Panc1 (cell line): ENCODE data around the gene SPNS3. TPM values are rescaled to one million over a fixed set of nuclear protein-coding genes. Genes with fewer than 3 reads are reported as not detected.

Source experiments
- ATAC-seq: fragments of 200-7000 bp; cut with Tn5 transposase; 2 replicates; pipeline ENCODE4 v1.9.1; 2020; ENCODE audit warnings: mild to moderate bottlenecking, moderate library complexity
- BruUV-seq: library from RNA; stranded (reverse); fragments of 400-500 nt; replicated peaks from 2 replicates; lab custom pipeline; 2021; lab: Mats Ljungman, UMichigan
- CTCF ChIA-PET: fragments of 300-600 bp; sonication (Branson Sonifier 250); formaldehyde crosslinking; loops from one replicate; lab custom pipeline; 2022; ENCODE audit warnings: antibody characterized with exemption; lab: Charles Lee
- POLR2A ChIA-PET: fragments of 300-600 bp; sonication (Branson Sonifier 250); formaldehyde crosslinking; loops from one replicate; lab custom pipeline; 2022; ENCODE audit warnings: antibody characterized with exemption; lab: Charles Lee
- DNase-seq: peaks from one replicate; pipeline ENCODE4 v3.0.0-alpha.2; 2010; ENCODE audit warnings: low read depth, low spot score
- H3K27ac ChIP-seq: 2 replicates; pipeline ENCODE4 v1.5.1; 2011; ENCODE audit warnings: mild to moderate bottlenecking, low read length, inconsistent platforms
- H3K27me3 ChIP-seq: fragments of 200-500 bp; sonication (Bioruptor generic); 2 replicates; pipeline ENCODE4 v1.6.0; 2014; ENCODE audit warnings: low read length, inconsistent platforms; ENCODE audit not compliant: control insufficient read depth, insufficient read depth
- H3K36me3 ChIP-seq: fragments of 200-500 bp; sonication (Bioruptor generic); 2 replicates; pipeline ENCODE4 v1.5.1; 2014; ENCODE audit warnings: inconsistent platforms, mild to moderate bottlenecking, low read length, moderate library complexity; ENCODE audit not compliant: control insufficient read depth, insufficient read depth
- H3K4me1 ChIP-seq: 2 replicates; pipeline ENCODE4 v1.5.1; 2011; ENCODE audit warnings: inconsistent platforms, mild to moderate bottlenecking, low read length, moderate library complexity; ENCODE audit not compliant: control insufficient read depth, insufficient read depth
- H3K4me3 ChIP-seq, 2 experiments: 2 replicates each; pipeline ENCODE4 v1.5.1; 2011 to 2012; ENCODE audit warnings: low read depth in 2 of 2, low read length in 2 of 2, mild to moderate bottlenecking in 2 of 2, inconsistent platforms in 1 of 2, moderate library complexity in 1 of 2
- H3K9me3 ChIP-seq: fragments of 200-500 bp; sonication (Bioruptor generic); 2 replicates; pipeline ENCODE4 v1.5.1; 2014; ENCODE audit warnings: low read depth, mild to moderate bottlenecking, inconsistent platforms, low read length, moderate library complexity; ENCODE audit not compliant: control insufficient read depth, insufficient read depth
- CTCF ChIP-seq: fragments of 450-650 bp; IDR thresholded peaks from 2 replicates; pipeline ENCODE4 v1.5.1; 2017; ENCODE audit warnings: mild to moderate bottlenecking
- POLR2AphosphoS5 ChIP-seq: IDR thresholded peaks from 2 replicates; pipeline ENCODE4 v1.6.1; 2012; ENCODE audit warnings: mild to moderate bottlenecking, low read depth, low read length, moderate library complexity
- REST ChIP-seq, 2 experiments: IDR thresholded peaks; 2 replicates each; pipeline ENCODE4 v1.6.1; 2011 to 2012; ENCODE audit warnings: low read depth in 2 of 2, control low read depth in 1 of 2, low read length in 1 of 2, mild to moderate bottlenecking in 1 of 2, moderate library complexity in 1 of 2; ENCODE audit not compliant: insufficient read depth in 1 of 2
- SIN3A ChIP-seq: IDR thresholded peaks from 2 replicates; pipeline ENCODE4 v1.6.1; 2012; ENCODE audit warnings: low read depth, mild to moderate bottlenecking, low read length, moderate library complexity, borderline replicate concordance; ENCODE audit not compliant: insufficient read depth
- TCF7L2 ChIP-seq: IDR thresholded peaks from 2 replicates; pipeline ENCODE4 v1.6.1; 2011; ENCODE audit warnings: mild to moderate bottlenecking, low read depth, low read length, inconsistent platforms
- in situ Hi-C: cut with HindIII; loops from 2 replicates; pipeline ENCODE4 v1.10.0; 2016; ENCODE audit warnings: low sequenced_read_pairs, low pct_unique_long_range_greater_than_20kb
- intact Hi-C: fragments of 100-400 bp; cut with micrococcal nuclease; formaldehyde crosslinking; loops from one replicate; pipeline ENCODE4 v1.10.0; 2022; ENCODE audit not compliant: unreplicated experiment
- total RNA-seq: library from RNA; stranded (reverse); gene quantifications from one replicate; pipeline ENCODE4 v1.2.1, GENCODE V29; 2021; ENCODE audit not compliant: unreplicated experiment

The SPNS3 gene
- total RNA-seq, 1 experiment from 2014 or later = 0.10 TPM

GRCh38 chr17:4520060-4520893, 86.5 kb downstream of the SPNS3 start:
- TF ChIP-seq POLR2AphosphoS5 = no peak
- TF ChIP-seq TCF7L2 = no peak
- TF ChIP-seq REST (IDR thresholded peaks at IDR 0.05; ENCODE audit: insufficient read depth in 1 of 2, low read depth in 2 of 2, low read length in 1 of 2) = no peak
- TF ChIP-seq SIN3A = no peak
- no peak for TF ChIP-seq CTCF
- Histone ChIP-seq H3K27me3 (no peaks in the 10 kb centered on the region), H3K4me1 (no peaks in the 10 kb centered on the region), H3K36me3 (no peaks in the 10 kb centered on the region), H3K27ac (no peak overlapping the region), H3K4me3 (no peak overlapping the region), H3K9me3 (no peaks in the 10 kb centered on the region)
- POLR2A ChIA-PET = no interaction called here
- in situ Hi-C loops = no loop called here
- no peak for DNase-seq
- intact Hi-C loops = no loop called here
- ATAC-seq = no peak
- CTCF ChIA-PET = no interaction called here
- no TSS peak for BruUV-seq

GRCh38 chr17:4520894-4521600, 87.3 kb downstream of the SPNS3 start:
- TF ChIP-seq TCF7L2 = no peak
- TF ChIP-seq SIN3A = no peak
- TF ChIP-seq REST (IDR thresholded peaks at IDR 0.05; ENCODE audit: insufficient read depth in 1 of 2, low read depth in 2 of 2, low read length in 1 of 2) = no peak
- TF ChIP-seq CTCF = no peak
- no peak for TF ChIP-seq POLR2AphosphoS5
- ATAC-seq (no peak), DNase-seq (no peak)
- no TSS peak for BruUV-seq
- no peaks in the 10 kb centered on the region for H3K27me3 ChIP-seq
- no peaks in the 10 kb centered on the region for H3K4me1 ChIP-seq
- POLR2A ChIA-PET = no interaction called here
- CTCF ChIA-PET = no interaction called here
- H3K36me3 ChIP-seq = no peaks in the 10 kb centered on the region
- no peaks in the 10 kb centered on the region for H3K9me3 ChIP-seq
- in situ Hi-C loops = no loop called here
- no peak overlapping the region for H3K27ac ChIP-seq
- H3K4me3 ChIP-seq = no peak overlapping the region
- intact Hi-C loops = no loop called here
